GM19351 (cell line): ENCODE measurements around the gene CNOT1.
"Not testable (repeated sequence)": the region's sequence is repeated elsewhere in the genome, so short reads cannot be mapped to it uniquely, and the experiment has no call there.

Source experiments
- ATAC-seq: cut with Tn5 transposase; IDR thresholded peaks from one replicate; pipeline ENCODE4 v1.9.1; 2021; ENCODE audit warnings: mild to moderate bottlenecking, moderate library complexity; ENCODE audit not compliant: unreplicated experiment

CNOT1 gene

GRCh38 chr16:58629733-58630640 is at the start of gene CNOT1:
TSS of gene CNOT1 (minus strand) at chr16:58629826. CDS start at chr16:58599337, 30,489 bp downstream.
- ATAC-seq = peak; percentile 79

GRCh38 chr16:58678716-58679115 is 49.1 kb upstream of the CNOT1 start:
- no peak for ATAC-seq

GRCh38 chr16:58678269-58678668 is 48.6 kb upstream of the CNOT1 start:
- ATAC-seq = no peak

GRCh38 chr16:58670946-58671583 is 41.4 kb upstream of the CNOT1 start:
- no peak for ATAC-seq

GRCh38 chr16:58670177-58670576 is 40.6 kb upstream of the CNOT1 start:
- ATAC-seq = no peak

- no peak for ATAC-seq
These were observed 35.6 kb upstream of the CNOT1 start for GRCh38 chr16:58665200-58665599.

GRCh38 chr16:58661199-58661830 is 31.7 kb upstream of the CNOT1 start:
- peak; percentile 97 for ATAC-seq

GRCh38 chr16:58659911-58660310 is 30.3 kb upstream of the CNOT1 start:
- not testable (repeated sequence) for ATAC-seq

- ATAC-seq = no peak
These were observed 29.2 kb upstream of the CNOT1 start for GRCh38 chr16:58658796-58659211.

GRCh38 chr16:58656899-58657298 is 27.3 kb upstream of the CNOT1 start:
- ATAC-seq = no peak

GRCh38 chr16:58655215-58655596 is 25.6 kb upstream of the CNOT1 start:
- no peak for ATAC-seq

GRCh38 chr16:58654560-58655214 is 25.1 kb upstream of the CNOT1 start:
- ATAC-seq = no peak

GRCh38 chr16:58652741-58653140 is 23.1 kb upstream of the CNOT1 start:
- no peak for ATAC-seq

GRCh38 chr16:58651965-58652348 is 22.3 kb upstream of the CNOT1 start:
- no peak for ATAC-seq

- no peak for ATAC-seq
These were observed 20.1 kb upstream of the CNOT1 start for GRCh38 chr16:58649707-58650106.

GRCh38 chr16:58647107-58647506 is 17.5 kb upstream of the CNOT1 start:
- no peak for ATAC-seq

GRCh38 chr16:58644765-58645487 is 15.3 kb upstream of the CNOT1 start:
- no peak for ATAC-seq

GRCh38 chr16:58644108-58644507 is 14.5 kb upstream of the CNOT1 start:
- ATAC-seq = no peak

GRCh38 chr16:58640949-58641348 is 11.3 kb upstream of the CNOT1 start:
- ATAC-seq = no peak

GRCh38 chr16:58639836-58640235 is 10.2 kb upstream of the CNOT1 start:
- no peak for ATAC-seq

GRCh38 chr16:58639230-58639629 is 9.6 kb upstream of the CNOT1 start:
- no peak for ATAC-seq
